ENCODE measurements around the gene FBXO31. TPM values are rescaled to one million over a fixed set of nuclear protein-coding genes. Genes with fewer than 3 reads are reported as not detected.

FBXO31 gene
- total and polyA plus RNA-seq, 2 of the 13 experiments (the other 11 are each of a cell fraction or from before 2014, with no cell fraction given) = 92.4 to 101 TPM

DNA sequence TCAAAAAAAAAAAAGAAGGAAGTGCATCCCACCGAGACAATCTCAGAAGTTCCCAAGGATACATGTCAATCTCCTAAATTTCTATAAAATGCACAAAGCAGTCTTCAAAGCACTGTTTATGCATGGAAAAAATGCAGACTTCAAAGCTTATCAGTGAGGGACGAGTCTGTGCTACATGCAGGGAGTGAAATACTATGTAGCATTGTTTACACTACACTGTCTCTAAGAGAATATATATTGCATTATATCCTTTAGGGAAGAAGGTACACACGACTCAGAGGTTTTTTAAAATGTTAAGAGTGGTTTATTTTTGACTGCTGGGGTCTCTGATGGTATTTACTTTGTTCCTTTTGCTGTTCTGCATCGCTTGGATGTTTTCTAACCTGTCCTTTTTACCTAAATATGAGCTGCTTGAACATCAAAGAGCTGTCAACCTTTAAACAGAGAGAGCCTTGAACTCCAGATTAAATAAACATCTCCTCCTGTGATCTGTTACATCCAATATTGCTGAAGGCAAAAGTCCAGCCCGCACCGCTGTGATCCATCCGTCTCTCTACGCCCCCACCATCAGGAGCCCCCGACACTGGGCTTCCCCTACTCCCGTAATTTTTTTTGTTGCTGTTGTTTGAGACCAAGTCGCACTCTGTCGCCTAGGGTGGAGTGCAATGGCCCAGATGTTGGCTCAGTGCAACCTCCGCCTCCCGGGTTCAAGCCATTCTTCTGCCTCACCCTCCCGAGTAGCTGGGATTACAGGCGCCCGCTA lies 1.4 kb downstream of the FBXO31 start (continued):
- TF ChIP-seq, protein P1, sequence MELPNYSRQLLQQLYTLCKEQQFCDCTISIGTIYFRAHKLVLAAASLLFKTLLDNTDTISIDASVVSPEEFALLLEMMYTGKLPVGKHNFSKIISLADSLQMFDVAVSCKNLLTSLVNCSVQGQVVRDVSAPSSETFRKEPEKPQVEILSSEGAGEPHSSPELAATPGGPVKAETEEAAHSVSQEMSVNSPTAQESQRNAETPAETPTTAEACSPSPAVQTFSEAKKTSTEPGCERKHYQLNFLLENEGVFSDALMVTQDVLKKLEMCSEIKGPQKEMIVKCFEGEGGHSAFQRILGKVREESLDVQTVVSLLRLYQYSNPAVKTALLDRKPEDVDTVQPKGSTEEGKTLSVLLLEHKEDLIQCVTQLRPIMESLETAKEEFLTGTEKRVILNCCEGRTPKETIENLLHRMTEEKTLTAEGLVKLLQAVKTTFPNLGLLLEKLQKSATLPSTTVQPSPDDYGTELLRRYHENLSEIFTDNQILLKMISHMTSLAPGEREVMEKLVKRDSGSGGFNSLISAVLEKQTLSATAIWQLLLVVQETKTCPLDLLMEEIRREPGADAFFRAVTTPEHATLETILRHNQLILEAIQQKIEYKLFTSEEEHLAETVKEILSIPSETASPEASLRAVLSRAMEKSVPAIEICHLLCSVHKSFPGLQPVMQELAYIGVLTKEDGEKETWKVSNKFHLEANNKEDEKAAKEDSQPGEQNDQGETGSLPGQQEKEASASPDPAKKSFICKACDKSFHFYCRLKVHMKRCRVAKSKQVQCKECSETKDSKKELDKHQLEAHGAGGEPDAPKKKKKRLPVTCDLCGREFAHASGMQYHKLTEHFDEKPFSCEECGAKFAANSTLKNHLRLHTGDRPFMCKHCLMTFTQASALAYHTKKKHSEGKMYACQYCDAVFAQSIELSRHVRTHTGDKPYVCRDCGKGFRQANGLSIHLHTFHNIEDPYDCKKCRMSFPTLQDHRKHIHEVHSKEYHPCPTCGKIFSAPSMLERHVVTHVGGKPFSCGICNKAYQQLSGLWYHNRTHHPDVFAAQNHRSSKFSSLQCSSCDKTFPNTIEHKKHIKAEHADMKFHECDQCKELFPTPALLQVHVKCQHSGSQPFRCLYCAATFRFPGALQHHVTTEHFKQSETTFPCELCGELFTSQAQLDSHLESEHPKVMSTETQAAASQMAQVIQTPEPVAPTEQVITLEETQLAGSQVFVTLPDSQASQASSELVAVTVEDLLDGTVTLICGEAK (IDR thresholded peaks at IDR 0.05) = no peak
- TF ChIP-seq, protein P1 (CRISPR knock-in tag; IDR thresholded peaks at IDR 0.05) = no peak; the same call in none of the 2 replicates
- TF ChIP-seq ATF2 (CRISPR knock-in tag; IDR thresholded peaks at IDR 0.05) (peak; percentile 85; the same call in 1 of the 2 replicates), RCOR2 (CRISPR knock-in tag; IDR thresholded peaks at IDR 0.05) (peak; percentile 93), ZNF30 (CRISPR knock-in tag; IDR thresholded peaks at IDR 0.05) (no peak), ZNF850 (CRISPR knock-in tag; conservative IDR thresholded peaks at IDR 0.05) (no peak), MTA3 (CRISPR knock-in tag; IDR thresholded peaks at IDR 0.05) (no peak), ZNF333 (CRISPR knock-in tag; IDR thresholded peaks at IDR 0.05; ENCODE audit: borderline replicate concordance) (no peak), CCDC6 (CRISPR knock-in tag; IDR thresholded peaks at IDR 0.05) (peak; percentile 21; the same call in 1 of the 2 replicates), RFX5 (IDR thresholded peaks at IDR 0.05; ENCODE audit: low read depth, low read length) (no peak), KLF9 (CRISPR knock-in tag; IDR thresholded peaks at IDR 0.05; ENCODE audit: low read depth) (peak; percentile 88), ZNF552 (CRISPR knock-in tag; IDR thresholded peaks at IDR 0.05; ENCODE audit: borderline replicate concordance) (peak; percentile 59; the same call in 1 of the 2 replicates), FOXK2 (IDR thresholded peaks at IDR 0.05) (peak; percentile 96), STAG1 (CRISPR knock-in tag; IDR thresholded peaks at IDR 0.05) (0 out of 2 replicates have a peak, but pooled peaks have one; percentile 10), ZNF263 (CRISPR knock-in tag; IDR thresholded peaks at IDR 0.05) (peak; percentile 61; the same call in 1 of the 2 replicates)
- TF ChIP-seq, protein P2, sequence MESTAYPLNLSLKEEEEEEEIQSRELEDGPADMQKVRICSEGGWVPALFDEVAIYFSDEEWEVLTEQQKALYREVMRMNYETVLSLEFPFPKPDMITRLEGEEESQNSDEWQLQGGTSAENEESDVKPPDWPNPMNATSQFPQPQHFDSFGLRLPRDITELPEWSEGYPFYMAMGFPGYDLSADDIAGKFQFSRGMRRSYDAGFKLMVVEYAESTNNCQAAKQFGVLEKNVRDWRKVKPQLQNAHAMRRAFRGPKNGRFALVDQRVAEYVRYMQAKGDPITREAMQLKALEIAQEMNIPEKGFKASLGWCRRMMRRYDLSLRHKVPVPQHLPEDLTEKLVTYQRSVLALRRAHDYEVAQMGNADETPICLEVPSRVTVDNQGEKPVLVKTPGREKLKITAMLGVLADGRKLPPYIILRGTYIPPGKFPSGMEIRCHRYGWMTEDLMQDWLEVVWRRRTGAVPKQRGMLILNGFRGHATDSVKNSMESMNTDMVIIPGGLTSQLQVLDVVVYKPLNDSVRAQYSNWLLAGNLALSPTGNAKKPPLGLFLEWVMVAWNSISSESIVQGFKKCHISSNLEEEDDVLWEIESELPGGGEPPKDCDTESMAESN (CRISPR knock-in tag; conservative IDR thresholded peaks at IDR 0.05) = 0 out of 2 replicates have a peak, but pooled peaks have one; percentile 25
- TF ChIP-seq, protein P3, sequence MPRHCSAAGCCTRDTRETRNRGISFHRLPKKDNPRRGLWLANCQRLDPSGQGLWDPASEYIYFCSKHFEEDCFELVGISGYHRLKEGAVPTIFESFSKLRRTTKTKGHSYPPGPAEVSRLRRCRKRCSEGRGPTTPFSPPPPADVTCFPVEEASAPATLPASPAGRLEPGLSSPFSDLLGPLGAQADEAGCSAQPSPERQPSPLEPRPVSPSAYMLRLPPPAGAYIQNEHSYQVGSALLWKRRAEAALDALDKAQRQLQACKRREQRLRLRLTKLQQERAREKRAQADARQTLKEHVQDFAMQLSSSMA (CRISPR knock-in tag; IDR thresholded peaks at IDR 0.05) = peak; percentile 95; the same call in 1 of the 2 replicates

Data from HepG2 (cell line).